GM18517 (cell line): ENCODE results near the gene ABHD16B.
"Not testable (repeated sequence)": the region's sequence is repeated elsewhere in the genome, so short reads cannot be mapped to it uniquely, and the experiment has no call there.

ENCODE experiments used
- ATAC-seq: cut with Tn5 transposase; IDR thresholded peaks from one replicate; pipeline ENCODE4 v1.9.1; 2021; ENCODE audit warnings: mild to moderate bottlenecking, moderate library complexity; ENCODE audit not compliant: unreplicated experiment

The ABHD16B gene

GRCh38 chr20:63833776-63834490, 27.4 kb upstream of the ABHD16B start:
- ATAC-seq, result no peak

GRCh38 chr20:63834491-63834880, 26.8 kb upstream of the ABHD16B start:
- no peak for ATAC-seq

- ATAC-seq, result no peak
Observed at GRCh38 chr20:63835021-63835858, 26.1 kb upstream of the ABHD16B start.

GRCh38 chr20:63836458-63837344, 24.6 kb upstream of the ABHD16B start:
- ATAC-seq, result no peak

GRCh38 chr20:63837479-63837878, 23.8 kb upstream of the ABHD16B start:
- no peak for ATAC-seq

- no peak for ATAC-seq
Observed at GRCh38 chr20:63839620-63840019, 21.7 kb upstream of the ABHD16B start.

GRCh38 chr20:63840405-63840828, 20.9 kb upstream of the ABHD16B start:
- ATAC-seq, result no peak

- no peak for ATAC-seq
Observed at GRCh38 chr20:63842258-63842657, 19.0 kb upstream of the ABHD16B start.

- ATAC-seq, result no peak
Observed at GRCh38 chr20:63843222-63843621, 18.1 kb upstream of the ABHD16B start.

- ATAC-seq, result no peak
Observed at GRCh38 chr20:63843778-63844177, 17.5 kb upstream of the ABHD16B start.

- no peak for ATAC-seq
Observed at GRCh38 chr20:63844511-63844991, 16.7 kb upstream of the ABHD16B start.

- no peak for ATAC-seq
Observed at GRCh38 chr20:63846128-63846771, 15.0 kb upstream of the ABHD16B start.

GRCh38 chr20:63846888-63847236, 14.4 kb upstream of the ABHD16B start:
- no peak for ATAC-seq

- no peak for ATAC-seq
Observed at GRCh38 chr20:63847237-63848002, 13.9 kb upstream of the ABHD16B start.

- ATAC-seq, result no peak
Observed at GRCh38 chr20:63848003-63848911, 13.0 kb upstream of the ABHD16B start.

GRCh38 chr20:63850689-63851547, 10.4 kb upstream of the ABHD16B start:
- peak; percentile 88 for ATAC-seq

GRCh38 chr20:63851548-63851943, 9.8 kb upstream of the ABHD16B start:
- ATAC-seq, result not testable (repeated sequence)

GRCh38 chr20:63853733-63854068, 7.6 kb upstream of the ABHD16B start:
- not testable (repeated sequence) for ATAC-seq
